ENCODE data around the gene PEAR1. TPM values are rescaled to one million over a fixed set of nuclear protein-coding genes. Genes with fewer than 3 reads are reported as not detected.

The PEAR1 gene
- total RNA-seq, 1 donor from 2014 or later, result 0.09 TPM

GRCh38 chr1:156958247-156958714 is 64.8 kb downstream of the PEAR1 start:
- no peak for DNase-seq
- Mint-ChIP-seq H3K4me1 (peaks cover 34% of the 10 kb centered on the region), H3K27ac (no peak overlapping the region), H3K9me3 (no peaks in the 10 kb centered on the region), H3K36me3 (ENCODE audit: low read depth) (peaks cover 42% of the 10 kb centered on the region), H3K27me3 (no peaks in the 10 kb centered on the region), H3K4me3 (no peak overlapping the region)
- intact Hi-C loops (cut with micrococcal nuclease), result no loop called here

- intact Hi-C loops (cut with micrococcal nuclease), result no loop called here
- H3K27ac Mint-ChIP-seq, result no peak overlapping the region
- no peaks in the 10 kb centered on the region for H3K9me3 Mint-ChIP-seq
- peaks cover 45% of the 10 kb centered on the region for H3K4me1 Mint-ChIP-seq
- DNase-seq, result no peak
- H3K27me3 Mint-ChIP-seq, result no peaks in the 10 kb centered on the region
- H3K36me3 Mint-ChIP-seq (ENCODE audit: low read depth), result peaks cover 42% of the 10 kb centered on the region
- H3K4me3 Mint-ChIP-seq, result no peak overlapping the region
These were observed 65.9 kb downstream of the PEAR1 start for GRCh38 chr1:156959414-156959813.

GRCh38 chr1:156959925-156960324 is 66.4 kb downstream of the PEAR1 start:
- Mint-ChIP-seq H3K36me3 (ENCODE audit: low read depth) (peaks cover 38% of the 10 kb centered on the region), H3K27ac (no peak overlapping the region), H3K4me1 (peaks cover 46% of the 10 kb centered on the region), H3K27me3 (no peaks in the 10 kb centered on the region), H3K4me3 (no peak overlapping the region), H3K9me3 (no peaks in the 10 kb centered on the region)
- intact Hi-C loops (cut with micrococcal nuclease), result no loop called here
- DNase-seq, result no peak

GRCh38 chr1:156961709-156962108 is 68.2 kb downstream of the PEAR1 start:
- Mint-ChIP-seq H3K27ac (no peak overlapping the region), H3K27me3 (peaks cover 8% of the 10 kb centered on the region), H3K4me1 (peaks cover 46% of the 10 kb centered on the region), H3K9me3 (no peaks in the 10 kb centered on the region), H3K36me3 (ENCODE audit: low read depth) (peaks cover 30% of the 10 kb centered on the region), H3K4me3 (peak overlapping the region; percentile 46)
- intact Hi-C loops (cut with micrococcal nuclease), result no loop called here
- DNase-seq, result peak; percentile 81

- Mint-ChIP-seq H3K9me3 (no peaks in the 10 kb centered on the region), H3K4me3 (peak overlapping the region; percentile 79), H3K27ac (peak overlapping the region; percentile 19), H3K36me3 (ENCODE audit: low read depth) (peaks cover 20% of the 10 kb centered on the region), H3K4me1 (peaks cover 41% of the 10 kb centered on the region), H3K27me3 (peaks cover 20% of the 10 kb centered on the region)
- intact Hi-C loops (cut with micrococcal nuclease), result no loop called here
- DNase-seq, result peak; percentile 85
These were observed 70.1 kb downstream of the PEAR1 start for GRCh38 chr1:156963621-156964020.

GRCh38 chr1:156964441-156964840 is 70.9 kb downstream of the PEAR1 start:
- intact Hi-C loops (cut with micrococcal nuclease), result no loop called here
- H3K4me1 Mint-ChIP-seq, result peaks cover 37% of the 10 kb centered on the region
- peak overlapping the region; percentile 79 for H3K4me3 Mint-ChIP-seq
- no peak for DNase-seq
- no peaks in the 10 kb centered on the region for H3K9me3 Mint-ChIP-seq
- H3K27ac Mint-ChIP-seq, result no peak overlapping the region
- H3K27me3 Mint-ChIP-seq, result peaks cover 25% of the 10 kb centered on the region
- H3K36me3 Mint-ChIP-seq (ENCODE audit: low read depth), result peaks cover 16% of the 10 kb centered on the region

Other genes with a start within 250 kb of the PEAR1 start
- 0.05 TPM in 2 replicates for gene NES, start 216.3 kb upstream of the PEAR1 start, total RNA-seq
- gene CRABP2, start 188.1 kb upstream of the PEAR1 start, total RNA-seq, result 0.62 and 1.4 TPM in 2 replicates
- 35.9 and 40.5 TPM in 2 replicates for gene METTL25B, start 165.2 kb upstream of the PEAR1 start, total RNA-seq
- 75.4 and 83.1 TPM in 2 replicates for gene ISG20L2, start 165.0 kb upstream of the PEAR1 start, total RNA-seq
- gene MRPL24, start 152.6 kb upstream of the PEAR1 start, total RNA-seq, result 134 and 135 TPM in 2 replicates
- gene HDGF, start 142.0 kb upstream of the PEAR1 start, total RNA-seq, result 360 and 367 TPM in 2 replicates
- gene PRCC, start 126.2 kb upstream of the PEAR1 start, total RNA-seq, result 106 and 120 TPM in 2 replicates
- 277 and 282 TPM in 2 replicates for gene SH2D2A, start 76.9 kb upstream of the PEAR1 start, total RNA-seq
- gene INSRR, start 34.6 kb upstream of the PEAR1 start, total RNA-seq, result 0.68 and 0.71 TPM in 2 replicates
- 54.3 and 61.2 TPM in 2 replicates for gene NTRK1, start 32.9 kb upstream of the PEAR1 start, total RNA-seq
- not detected in 2 replicates for gene LRRC71, start 26.9 kb downstream of the PEAR1 start, total RNA-seq
- 1.9 and 3.1 TPM in 2 replicates for gene ARHGEF11, start 152.0 kb downstream of the PEAR1 start, total RNA-seq
- gene ETV3L, start 206.1 kb downstream of the PEAR1 start, total RNA-seq, result not detected in 2 replicates
- 40.4 and 41.3 TPM in 2 replicates for gene ETV3, start 244.7 kb downstream of the PEAR1 start, total RNA-seq